Measurements from ENCODE around the gene RIMS3.
A peak's percentile ranks its signal among the peaks of the same experiment; 100 is the strongest.
"Not testable (repeated sequence)": the region's sequence is repeated elsewhere in the genome, so short reads cannot be mapped to it uniquely, and the experiment has no call there.

RIMS3 gene

GRCh38 chr1:40630488-40631223 lies 34.8 kb downstream of the RIMS3 start:
- DNase-seq (ENCODE audit: low read depth) = no peak

GRCh38 chr1:40629546-40629945 lies 35.9 kb downstream of the RIMS3 start:
- not testable (repeated sequence) for DNase-seq (ENCODE audit: low read depth)

- no peak for DNase-seq (ENCODE audit: low read depth)
Measured at GRCh38 chr1:40628903-40629292, 36.6 kb downstream of the RIMS3 start.

GRCh38 chr1:40627987-40628902 lies 37.2 kb downstream of the RIMS3 start:
- no peak for DNase-seq (ENCODE audit: low read depth)

GRCh38 chr1:40626383-40626770 lies 39.1 kb downstream of the RIMS3 start:
- DNase-seq (ENCODE audit: low read depth) = no peak

- DNase-seq (ENCODE audit: low read depth) = no peak
Measured at GRCh38 chr1:40625476-40626382, 39.8 kb downstream of the RIMS3 start.

GRCh38 chr1:40625076-40625475 lies 40.4 kb downstream of the RIMS3 start:
- DNase-seq (ENCODE audit: low read depth) = no peak

GRCh38 chr1:40622936-40623629 lies 42.4 kb downstream of the RIMS3 start:
- no peak for DNase-seq (ENCODE audit: low read depth)

- no peak for DNase-seq (ENCODE audit: low read depth)
Measured at GRCh38 chr1:40621821-40622450, 43.5 kb downstream of the RIMS3 start.

GRCh38 chr1:40620586-40621210 lies 44.8 kb downstream of the RIMS3 start:
- no peak for DNase-seq (ENCODE audit: low read depth)

GRCh38 chr1:40620150-40620549 lies 45.3 kb downstream of the RIMS3 start:
- DNase-seq (ENCODE audit: low read depth) = no peak

GRCh38 chr1:40618108-40618507 lies 47.4 kb downstream of the RIMS3 start:
- DNase-seq (ENCODE audit: low read depth) = no peak

- peak; percentile 51 for DNase-seq (ENCODE audit: low read depth)
Measured at GRCh38 chr1:40612345-40612831, 53.1 kb downstream of the RIMS3 start.

GRCh38 chr1:40610156-40610555 lies 55.3 kb downstream of the RIMS3 start:
- no peak for DNase-seq (ENCODE audit: low read depth)

- no peak for DNase-seq (ENCODE audit: low read depth)
Measured at GRCh38 chr1:40607921-40608320, 57.6 kb downstream of the RIMS3 start.

- DNase-seq (ENCODE audit: low read depth) = no peak
Measured at GRCh38 chr1:40606978-40607377, 58.5 kb downstream of the RIMS3 start.

GRCh38 chr1:40606194-40606593 lies 59.3 kb downstream of the RIMS3 start:
- DNase-seq (ENCODE audit: low read depth) = no peak

GRCh38 chr1:40599926-40600325 lies 65.6 kb downstream of the RIMS3 start:
- DNase-seq (ENCODE audit: low read depth) = no peak

- DNase-seq (ENCODE audit: low read depth) = no peak
Measured at GRCh38 chr1:40595623-40596022, 69.9 kb downstream of the RIMS3 start.

GRCh38 chr1:40594187-40594531 lies 71.3 kb downstream of the RIMS3 start:
- no peak for DNase-seq (ENCODE audit: low read depth)

All from stromal cell of bone marrow (primary cell).